Smooth muscle cell (in vitro differentiated cells): ENCODE results near the gene NCOA6. TPM values are rescaled to one million over a fixed set of nuclear protein-coding genes. Genes with fewer than 3 reads are reported as not detected.

ENCODE experiments used
- DNase-seq: peaks from one replicate; lab custom pipeline; 2025; ENCODE audit not compliant: unreplicated experiment; lab: John Stamatoyannopoulos, UW
- H2AFZ ChIP-seq: fragments of 200-600 bp; sonication (generic); 2 replicates; pipeline ENCODE4 v1.6.0; 2016; ENCODE audit warnings: antibody characterized with exemption, low read depth, mild to moderate bottlenecking
- H3F3A ChIP-seq: fragments of 200-600 bp; sonication (generic); 2 replicates; pipeline ENCODE4 v1.6.0; 2017; ENCODE audit warnings: antibody characterized with exemption, low read depth
- H3K27ac ChIP-seq: fragments of 200-600 bp; sonication (generic); 2 replicates; pipeline ENCODE4 v1.5.1; 2016; ENCODE audit warnings: low read depth, mild to moderate bottlenecking
- H3K27me3 ChIP-seq: fragments of 200-600 bp; sonication (generic); 2 replicates; pipeline ENCODE4 v1.6.1; 2016; ENCODE audit warnings: low read depth, mild to moderate bottlenecking
- H3K36me3 ChIP-seq: fragments of 200-600 bp; sonication (generic); 2 replicates; pipeline ENCODE4 v1.5.1; 2016; ENCODE audit warnings: low read depth
- H3K4me1 ChIP-seq: fragments of 200-600 bp; sonication (generic); 2 replicates; pipeline ENCODE4 v1.5.1; 2016; ENCODE audit warnings: low read depth
- H3K4me2 ChIP-seq: fragments of 200-600 bp; sonication (generic); 2 replicates; pipeline ENCODE4 v1.6.0; 2016; ENCODE audit warnings: mild to moderate bottlenecking
- H3K4me3 ChIP-seq: fragments of 200-600 bp; sonication (generic); 2 replicates; pipeline ENCODE4 v1.5.1; 2016; ENCODE audit warnings: mild to moderate bottlenecking
- H3K79me2 ChIP-seq: fragments of 200-600 bp; sonication (generic); 2 replicates; pipeline ENCODE4 v1.6.0; 2016; ENCODE audit warnings: low read depth, mild to moderate bottlenecking
- H3K9ac ChIP-seq: fragments of 200-600 bp; sonication (generic); 2 replicates; pipeline ENCODE4 v1.6.0; 2016; ENCODE audit warnings: low read depth
- H3K9me3 ChIP-seq: fragments of 200-600 bp; sonication (generic); replicated peaks from 2 replicates; pipeline ENCODE4 v1.5.1; 2016; ENCODE audit warnings: low read depth
- H4K20me1 ChIP-seq: fragments of 200-600 bp; sonication (generic); 2 replicates; pipeline ENCODE4 v1.6.0; 2016; ENCODE audit warnings: low read depth
- WGBS: methylation state at CpG from one replicate; pipeline ENCODE4 v1.1.7; 2016; ENCODE audit warnings: low lambda C conversion rate; 5-methylcytosine and 5-hydroxymethylcytosine counted together
- polyA plus RNA-seq: library from polyadenylated mRNA; unstranded; fragments of >200 nt; fragmentation: Nextera tagmentation; extraction: Ambion mirVana; gene quantifications from 2 replicates; pipeline ENCODE4 v1.2.1, GENCODE V29; 2016
- total RNA-seq: library from RNA; depleted of rRNA; stranded (reverse); fragments of >200 nt; gene quantifications from 2 replicates; pipeline ENCODE4 v1.2.3, GENCODE V29; 2014
- TF ChIP-seq, protein P1 (sequence below): fragments of 200-600 bp; sonication (generic); IDR thresholded peaks from 2 replicates; pipeline ENCODE4 v1.5.1; 2017; ENCODE audit warnings: borderline replicate concordance, mild to moderate bottlenecking, antibody characterized with exemption; ENCODE audit not compliant: insufficient read depth, poor library complexity, severe bottlenecking

NCOA6 gene
- total and polyA plus RNA-seq, 2 experiments from 2014 or later = 15.6 to 19.0 TPM

DNA sequence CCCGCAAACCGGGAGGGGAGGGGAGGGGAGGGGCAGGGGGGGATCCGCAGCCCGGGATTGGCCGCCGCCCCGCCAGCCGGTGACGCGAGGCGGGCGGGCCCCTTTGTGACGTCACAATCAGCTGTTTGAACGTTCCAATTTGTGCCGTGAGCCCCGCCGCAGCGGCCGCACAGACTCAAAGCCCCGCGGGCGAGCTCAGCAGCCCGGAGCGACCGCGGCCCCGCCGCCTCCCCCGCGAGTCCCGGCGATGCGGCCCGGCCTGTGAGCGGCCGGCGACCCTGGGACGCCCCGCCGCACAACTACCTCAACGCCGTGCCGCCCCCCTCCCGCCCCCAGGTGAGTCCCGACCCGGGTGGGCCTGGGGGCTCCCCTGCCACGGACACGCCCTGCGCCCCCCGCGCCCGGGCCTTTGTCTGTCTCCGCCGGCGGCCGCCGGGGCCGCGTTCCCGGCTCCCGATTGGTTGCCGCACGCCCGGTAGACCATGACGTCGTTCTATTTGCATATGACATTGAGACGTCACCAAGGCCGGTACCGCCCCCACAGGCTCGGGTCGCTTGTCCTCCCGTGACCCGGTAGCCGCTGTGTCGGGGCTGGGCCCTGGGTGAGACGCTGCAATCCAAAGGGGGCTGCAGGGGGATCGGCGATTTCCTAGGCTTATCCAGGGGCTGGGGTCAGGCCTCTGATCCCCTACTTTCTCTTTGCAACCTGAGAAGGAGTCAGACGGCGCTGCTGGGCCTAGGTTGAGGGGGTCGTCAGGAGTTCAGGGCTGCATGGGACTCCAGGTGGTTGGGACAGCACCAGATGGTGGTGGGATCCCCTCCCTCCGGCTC is 121.1 kb downstream of the NCOA6 start, which contains the start of gene TP53INP2:
TSS of gene TP53INP2 (plus strand) at position 168 of the 831 bp plus-strand sequence. CDS start 4,396 bp downstream, outside the sequence.
- Histone ChIP-seq H4K20me1 (peaks cover 21% of the 10 kb centered on the region), H3K27ac (peak within 1 kb of the TSS; percentile 100)
- under 1% methylated on average over 36 of the region's 82 CpGs for WGBS

DNA sequence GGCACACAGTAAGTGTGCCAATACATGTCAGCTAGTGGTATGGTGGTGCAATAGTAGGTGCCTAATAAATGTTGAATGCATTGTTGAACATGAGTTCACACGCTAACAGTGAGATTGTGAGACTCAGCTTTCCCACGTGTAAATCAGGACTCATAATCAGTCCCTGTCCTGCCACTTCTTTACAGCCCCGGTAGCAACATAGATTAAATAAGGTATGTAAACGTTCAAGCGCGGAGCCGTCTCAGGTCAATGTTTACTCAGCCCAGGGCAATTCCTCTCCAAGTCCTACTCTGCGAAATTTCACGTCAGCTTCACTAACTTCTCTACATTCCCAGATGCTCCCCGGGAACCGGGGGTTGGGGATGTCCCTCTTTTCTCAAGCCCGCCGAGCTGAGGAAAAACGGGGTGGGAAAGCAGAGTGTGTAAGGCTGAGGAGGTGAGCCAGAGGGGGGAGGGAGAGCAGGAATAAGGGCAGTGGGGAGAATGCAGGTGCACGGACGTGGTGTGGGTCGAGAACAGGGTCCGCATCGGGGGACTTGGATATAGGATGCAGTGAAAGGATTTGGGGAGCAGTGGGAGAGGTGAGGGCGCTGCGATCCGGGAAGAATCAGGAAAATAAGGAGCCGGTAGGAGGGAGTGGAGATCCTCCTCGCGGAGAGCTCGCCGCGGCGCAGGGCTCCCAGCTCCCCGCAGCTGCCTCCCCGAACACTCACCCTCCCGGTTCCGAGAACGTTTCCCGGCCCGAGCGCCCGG is 121.9 kb downstream of the NCOA6 start:
- WGBS = 2% methylated on average over 24 of the region's 38 CpGs
- H2AFZ ChIP-seq = peak overlapping the region; percentile 56
- TF ChIP-seq, protein P1, sequence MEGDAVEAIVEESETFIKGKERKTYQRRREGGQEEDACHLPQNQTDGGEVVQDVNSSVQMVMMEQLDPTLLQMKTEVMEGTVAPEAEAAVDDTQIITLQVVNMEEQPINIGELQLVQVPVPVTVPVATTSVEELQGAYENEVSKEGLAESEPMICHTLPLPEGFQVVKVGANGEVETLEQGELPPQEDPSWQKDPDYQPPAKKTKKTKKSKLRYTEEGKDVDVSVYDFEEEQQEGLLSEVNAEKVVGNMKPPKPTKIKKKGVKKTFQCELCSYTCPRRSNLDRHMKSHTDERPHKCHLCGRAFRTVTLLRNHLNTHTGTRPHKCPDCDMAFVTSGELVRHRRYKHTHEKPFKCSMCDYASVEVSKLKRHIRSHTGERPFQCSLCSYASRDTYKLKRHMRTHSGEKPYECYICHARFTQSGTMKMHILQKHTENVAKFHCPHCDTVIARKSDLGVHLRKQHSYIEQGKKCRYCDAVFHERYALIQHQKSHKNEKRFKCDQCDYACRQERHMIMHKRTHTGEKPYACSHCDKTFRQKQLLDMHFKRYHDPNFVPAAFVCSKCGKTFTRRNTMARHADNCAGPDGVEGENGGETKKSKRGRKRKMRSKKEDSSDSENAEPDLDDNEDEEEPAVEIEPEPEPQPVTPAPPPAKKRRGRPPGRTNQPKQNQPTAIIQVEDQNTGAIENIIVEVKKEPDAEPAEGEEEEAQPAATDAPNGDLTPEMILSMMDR = no peak
- peak overlapping the region; percentile 91 for H3K4me2 ChIP-seq
- H3K27ac ChIP-seq = peak overlapping the region; percentile 100
- no peaks in the 10 kb centered on the region for H3F3A ChIP-seq
- H3K36me3 ChIP-seq = no peaks in the 10 kb centered on the region
- no peaks in the 10 kb centered on the region for H3K27me3 ChIP-seq
- H3K9me3 ChIP-seq = no peaks in the 10 kb centered on the region
- peaks cover 6% of the 10 kb centered on the region for H3K4me1 ChIP-seq
- peak overlapping the region; percentile 100 for H3K9ac ChIP-seq
- no peak for DNase-seq
- H4K20me1 ChIP-seq = peaks cover 21% of the 10 kb centered on the region
- H3K79me2 ChIP-seq = no peaks in the 10 kb centered on the region
- H3K4me3 ChIP-seq = peak overlapping the region; percentile 99

More for the DNA sequence above, 121.1 kb downstream of the NCOA6 start, which contains the start of gene TP53INP2:
- Histone ChIP-seq H2AFZ (peak within 1 kb of the TSS; percentile 56), H3F3A (no peaks in the 10 kb centered on the region), H3K9me3 (no peaks in the 10 kb centered on the region), H3K79me2 (no peaks in the 10 kb centered on the region), H3K27me3 (no peaks in the 10 kb centered on the region), H3K36me3 (no peaks in the 10 kb centered on the region), H3K4me1 (peaks cover 6% of the 10 kb centered on the region), H3K4me2 (peak within 1 kb of the TSS; percentile 91), H3K9ac (peak within 1 kb of the TSS; percentile 100), H3K4me3 (peak within 1 kb of the TSS; percentile 99)
- TF ChIP-seq, protein P1 = no peak
- DNase-seq = peak; percentile 73

DNA sequence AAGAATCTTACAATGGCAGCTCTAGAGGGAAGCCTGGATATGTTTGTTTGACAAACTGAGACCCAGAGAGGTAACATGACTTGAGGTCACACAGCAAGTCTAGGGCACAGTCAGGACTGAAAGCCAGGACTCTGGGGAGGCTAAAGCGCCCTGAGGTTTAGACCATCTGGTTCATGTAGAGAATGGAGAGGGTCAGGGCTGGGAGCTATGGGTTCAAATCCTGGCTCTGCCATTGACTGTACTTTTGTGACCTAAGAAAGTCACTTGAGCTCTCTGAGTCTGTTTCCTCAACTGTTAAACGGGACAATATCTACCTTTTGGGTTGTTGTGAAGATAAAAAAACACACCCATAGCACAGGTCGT is 122.4 kb downstream of the NCOA6 start:
- H3K4me2 ChIP-seq = peak overlapping the region; percentile 91
- no peaks in the 10 kb centered on the region for H3K79me2 ChIP-seq
- H3K4me1 ChIP-seq = peaks cover 6% of the 10 kb centered on the region
- H3K4me3 ChIP-seq = peak overlapping the region; percentile 99
- no peak overlapping the region for H3K27ac ChIP-seq
- H3K36me3 ChIP-seq = no peaks in the 10 kb centered on the region
- H3K27me3 ChIP-seq = no peaks in the 10 kb centered on the region
- TF ChIP-seq, protein P1 = no peak
- 49% methylated on average over 3 of the region's 3 CpGs for WGBS
- H3K9me3 ChIP-seq = no peaks in the 10 kb centered on the region
- no peak overlapping the region for H2AFZ ChIP-seq
- H4K20me1 ChIP-seq = peaks cover 21% of the 10 kb centered on the region
- no peak for DNase-seq
- no peaks in the 10 kb centered on the region for H3F3A ChIP-seq
- H3K9ac ChIP-seq = peak overlapping the region; percentile 100
